RCC 7860 (cell line): ENCODE measurements around the gene THOP1.

Source experiments
- DNase-seq: peaks from one replicate; pipeline ENCODE4 v3.0.0-alpha.2; 2015; ENCODE audit warnings: low spot score
- FAIRE-seq: peaks from 2 replicates; lab custom pipeline; 2012; peaks lifted over from hg19 to GRCh38; lab: Jason Lieb, UNC

Gene THOP1

GRCh38 chr19:2850256-2850925 is 65.1 kb downstream of the THOP1 start:
- no peak for FAIRE-seq
- no peak for DNase-seq

- FAIRE-seq = no peak
Measured at GRCh38 chr19:2852598-2852997, 67.3 kb downstream of the THOP1 start.

GRCh38 chr19:2853015-2853606 is 67.8 kb downstream of the THOP1 start:
- FAIRE-seq = no peak
- no peak for DNase-seq

More at GRCh38 chr19:2852598-2852997, 67.3 kb downstream of the THOP1 start:
- no peak for DNase-seq

GRCh38 chr19:2854849-2855248 is 69.5 kb downstream of the THOP1 start:
- FAIRE-seq (no peak), DNase-seq (no peak)

- FAIRE-seq (no peak), DNase-seq (no peak)
Measured at GRCh38 chr19:2856457-2857050, 71.3 kb downstream of the THOP1 start.

- DNase-seq (no peak), FAIRE-seq (no peak)
Measured at GRCh38 chr19:2858864-2859263, 73.6 kb downstream of the THOP1 start.

- DNase-seq = no peak
- no peak for FAIRE-seq
Measured at GRCh38 chr19:2863816-2864215, 78.5 kb downstream of the THOP1 start.
